Stimulated activated CD8-positive, alpha-beta memory T cell treated with anti-CD3 and anti-CD28 coated beads, Interleukin-15, amount 100 ng/mL, for 24 hours (primary cell): ENCODE measurements around the gene ARHGEF17.
A peak's percentile ranks its signal among the peaks of the same experiment; 100 is the strongest.

Experiments
- DNase-seq: peaks from one replicate; pipeline ENCODE4 v3.0.0-alpha.2; 2020; ENCODE audit warnings: low read depth

The ARHGEF17 gene

GRCh38 chr11:73355109-73355508 lies 47.0 kb downstream of the ARHGEF17 start:
- DNase-seq: no peak

- DNase-seq: no peak
These were observed 49.1 kb downstream of the ARHGEF17 start for GRCh38 chr11:73356979-73357860.

GRCh38 chr11:73358071-73358470 lies 50.0 kb downstream of the ARHGEF17 start:
- DNase-seq: no peak

DNA sequence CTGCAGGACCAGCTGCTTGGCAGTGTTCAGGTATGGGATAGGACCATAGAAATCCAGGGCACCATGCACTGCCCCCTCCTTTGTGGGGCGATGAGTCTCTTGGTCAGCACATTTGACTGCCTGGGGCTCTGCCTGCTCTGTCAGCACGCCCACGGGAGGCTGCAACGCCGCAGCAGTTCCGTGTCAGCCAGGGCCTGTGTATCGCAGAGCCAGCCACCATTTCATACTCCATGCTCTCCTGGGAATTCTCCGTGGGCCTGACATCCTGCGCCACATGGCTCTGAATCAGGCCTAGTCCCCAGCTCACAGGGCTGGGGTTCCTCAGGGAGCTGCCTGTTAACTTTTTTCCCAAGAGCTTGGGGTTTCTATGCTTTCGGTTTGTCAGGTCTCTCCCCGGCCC lies 51.3 kb downstream of the ARHGEF17 start:
- DNase-seq: no peak

DNA sequence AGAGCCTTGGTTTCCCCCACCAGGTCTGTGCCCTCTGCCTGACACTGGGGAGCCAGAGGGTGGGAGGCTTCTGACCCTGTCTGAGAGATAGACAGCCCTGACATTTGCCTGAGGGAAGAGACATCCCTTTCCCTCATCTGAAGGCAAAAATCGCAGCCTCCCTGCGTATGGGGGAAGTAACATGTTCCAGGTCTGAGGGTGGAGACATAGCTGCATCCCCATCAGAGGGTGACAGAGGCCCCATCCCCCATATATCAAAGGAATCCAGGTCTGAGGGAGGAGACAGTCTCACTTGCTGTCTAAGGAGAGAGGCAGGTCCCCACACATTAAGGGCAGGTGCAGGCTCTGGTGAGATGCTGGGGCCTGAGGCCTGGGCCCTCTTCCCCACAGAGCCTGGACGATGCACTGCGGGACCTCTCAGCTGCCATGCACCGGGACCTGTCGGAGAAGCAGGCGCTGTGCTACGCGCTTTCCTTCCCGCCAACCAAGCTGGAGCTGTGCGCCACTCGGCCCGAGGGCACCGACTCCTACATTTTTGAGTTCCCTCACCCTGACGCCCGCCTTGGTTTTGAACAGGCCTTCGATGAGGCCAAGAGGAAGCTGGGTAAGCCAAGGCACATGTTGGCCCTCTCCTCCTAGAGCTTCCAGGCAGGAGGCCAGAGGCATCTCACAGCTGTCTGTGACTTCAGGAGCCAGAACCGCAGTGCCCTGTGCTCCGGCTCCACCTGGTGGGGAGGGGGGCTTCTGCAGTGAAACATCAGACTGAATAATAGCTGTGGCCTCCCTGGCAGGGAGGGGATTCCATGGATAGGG lies 52.1 kb downstream of the ARHGEF17 start:
- DNase-seq: no peak

DNA sequence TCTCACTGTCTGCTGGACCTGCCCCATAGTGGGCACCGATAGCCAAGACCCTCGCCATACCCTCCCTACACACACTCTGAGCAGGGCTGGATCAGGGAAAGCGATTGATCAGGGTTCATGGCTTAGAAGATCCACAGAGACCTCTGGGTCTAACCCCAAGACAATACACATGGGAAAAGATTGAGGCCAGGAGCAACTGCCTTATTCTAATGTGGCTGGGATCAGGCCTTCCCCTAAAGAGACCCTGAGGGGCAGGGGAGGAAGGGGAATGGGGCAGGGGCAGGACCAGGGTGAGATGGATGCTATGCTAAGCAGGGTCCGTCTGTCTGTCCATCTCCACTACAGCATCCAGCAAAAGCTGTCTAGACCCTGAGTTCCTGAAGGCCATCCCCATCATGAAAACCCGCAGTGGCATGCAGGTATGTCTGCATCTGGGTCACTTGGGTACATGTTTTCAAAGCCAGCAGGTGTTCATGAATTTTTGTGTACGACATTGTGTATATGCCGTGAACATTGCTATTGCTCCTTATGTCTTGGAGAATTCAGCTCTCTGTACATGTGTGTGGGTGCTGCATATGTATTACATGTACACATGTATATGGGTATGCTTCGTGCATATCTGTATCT lies 52.8 kb downstream of the ARHGEF17 start:
- no peak for DNase-seq

DNA sequence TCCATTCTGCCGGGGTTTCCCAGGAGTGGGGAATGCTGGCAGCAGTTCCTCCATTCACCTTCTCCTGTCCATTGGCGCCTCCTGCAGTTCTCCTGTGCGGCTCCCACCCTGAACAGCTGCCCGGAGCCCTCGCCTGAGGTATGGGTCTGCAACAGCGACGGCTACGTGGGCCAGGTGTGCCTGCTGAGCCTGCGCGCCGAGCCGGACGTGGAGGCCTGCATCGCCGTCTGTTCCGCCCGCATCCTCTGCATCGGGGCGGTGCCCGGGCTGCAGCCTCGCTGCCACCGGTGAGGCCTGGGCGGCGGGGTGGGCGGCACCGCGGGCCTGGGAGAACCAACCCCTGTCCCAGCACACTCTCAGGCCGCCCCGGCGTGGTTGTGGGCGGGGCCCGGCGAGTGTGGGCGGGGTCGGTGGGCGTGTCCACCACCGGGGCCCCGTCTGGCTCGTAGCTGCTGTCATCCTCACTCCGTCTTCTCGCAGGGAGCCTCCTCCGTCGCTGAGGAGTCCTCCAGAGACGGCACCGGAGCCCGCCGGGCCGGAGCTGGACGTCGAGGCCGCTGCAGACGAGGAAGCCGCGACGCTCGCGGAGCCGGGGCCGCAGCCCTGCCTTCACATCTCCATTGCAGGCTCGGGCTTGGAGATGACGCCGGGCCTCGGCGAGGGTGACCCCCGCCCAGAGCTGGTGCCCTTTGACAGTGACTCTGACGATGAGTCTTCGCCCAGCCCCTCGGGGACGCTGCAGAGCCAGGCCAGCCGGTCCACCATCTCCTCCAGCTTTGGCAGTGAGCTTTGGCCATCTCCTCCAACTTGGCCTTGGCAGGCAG lies 54.1 kb downstream of the ARHGEF17 start:
- no peak for DNase-seq

DNA sequence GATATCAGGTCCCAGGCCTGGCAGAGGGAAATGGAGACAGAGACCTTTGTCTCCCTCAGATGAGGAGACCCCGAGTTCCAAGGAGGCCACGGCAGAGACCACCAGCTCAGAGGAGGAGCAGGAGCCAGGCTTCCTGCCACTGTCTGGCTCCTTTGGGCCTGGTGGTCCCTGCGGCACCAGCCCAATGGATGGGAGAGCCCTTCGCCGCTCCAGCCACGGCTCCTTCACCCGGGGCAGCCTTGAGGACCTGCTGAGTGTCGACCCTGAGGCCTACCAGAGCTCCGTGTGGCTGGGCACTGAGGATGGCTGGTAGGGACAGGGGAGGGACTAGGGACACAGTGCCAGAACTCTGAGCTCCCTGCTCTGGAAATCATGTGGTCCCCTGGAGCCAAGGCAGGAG lies 55.1 kb downstream of the ARHGEF17 start:
- DNase-seq: no peak

DNA sequence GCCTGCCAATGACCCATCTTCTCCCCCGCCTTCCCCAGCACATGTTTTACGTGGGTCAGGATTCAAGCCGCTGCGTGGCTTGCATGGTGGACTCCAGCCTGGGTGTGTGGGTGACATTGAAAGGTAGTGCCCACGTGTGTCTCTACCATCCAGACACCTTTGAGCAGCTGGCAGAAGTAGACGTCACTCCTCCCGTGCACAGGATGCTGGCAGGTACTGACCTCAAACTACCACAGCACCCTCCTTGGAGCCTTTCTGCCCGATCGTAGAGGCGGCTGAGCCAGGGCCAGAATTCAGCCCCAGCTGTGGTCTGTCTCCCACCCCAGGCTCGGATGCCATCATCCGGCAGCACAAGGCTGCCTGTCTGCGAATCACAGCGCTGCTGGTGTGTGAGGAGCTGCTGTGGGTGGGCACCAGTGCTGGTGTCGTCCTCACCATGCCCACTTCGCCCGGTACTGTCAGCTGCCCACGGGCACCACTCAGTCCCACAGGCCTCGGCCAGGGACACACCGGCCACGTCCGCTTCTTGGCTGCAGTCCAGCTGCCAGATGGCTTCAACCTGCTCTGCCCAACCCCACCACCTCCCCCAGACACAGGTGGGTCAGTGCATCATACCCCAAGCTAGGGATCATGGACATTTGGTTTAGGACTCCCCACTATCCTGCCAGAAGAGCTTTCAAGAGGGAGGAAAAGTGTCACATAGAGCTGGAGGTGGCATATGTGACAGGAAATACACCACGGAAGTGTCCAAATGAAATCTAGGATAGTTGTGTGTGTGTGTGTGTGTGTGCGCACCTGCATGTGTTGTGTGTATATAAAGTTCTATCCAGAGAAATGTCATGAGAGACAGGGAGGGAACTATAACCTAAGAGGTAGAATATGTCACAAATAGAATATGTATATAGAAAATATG lies 57.5 kb downstream of the ARHGEF17 start:
- DNase-seq: no peak

DNA sequence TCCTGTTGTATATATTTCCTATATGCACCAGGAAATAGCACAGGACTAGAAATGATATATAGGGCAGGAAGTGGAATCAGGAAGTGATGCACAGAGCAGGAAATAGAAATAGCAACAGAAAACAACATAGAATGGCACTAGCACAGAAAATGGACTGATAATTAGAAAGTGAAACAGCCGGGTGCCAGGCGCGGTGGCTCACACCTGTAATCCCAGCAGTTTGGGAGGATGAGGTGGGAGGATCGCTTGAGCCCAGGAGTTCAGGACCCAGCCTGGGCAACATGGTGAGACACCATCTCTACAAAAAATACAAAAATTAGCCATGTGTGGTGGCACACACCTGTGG lies 58.2 kb downstream of the ARHGEF17 start:
- DNase-seq: no peak

- DNase-seq: no peak
These were observed 58.9 kb downstream of the ARHGEF17 start for GRCh38 chr11:73366953-73367352.

- DNase-seq: no peak
These were observed 59.5 kb downstream of the ARHGEF17 start for GRCh38 chr11:73367482-73368024.

GRCh38 chr11:73372375-73372993 lies 64.4 kb downstream of the ARHGEF17 start:
- DNase-seq: no peak

DNA sequence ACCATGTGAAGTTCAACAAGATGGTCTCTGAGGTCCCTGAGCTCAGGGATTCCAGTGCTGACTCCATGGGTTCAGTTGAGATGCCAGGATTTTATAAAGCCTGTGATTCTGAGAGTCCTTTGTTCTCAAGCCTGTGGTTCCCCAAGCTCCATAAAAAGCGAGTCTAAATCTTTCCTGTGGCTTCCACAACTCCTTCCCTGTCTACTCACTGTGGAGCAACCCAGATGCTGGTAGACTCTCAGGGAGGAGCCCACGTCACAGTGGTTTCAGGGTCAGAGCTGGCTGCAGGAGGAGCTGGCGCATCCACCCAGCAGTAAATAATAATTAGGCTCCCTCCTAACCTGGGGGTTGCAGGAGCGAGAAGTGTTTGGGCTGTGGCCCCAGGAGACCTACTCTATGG lies 66.1 kb downstream of the ARHGEF17 start:
- DNase-seq: no peak

DNA sequence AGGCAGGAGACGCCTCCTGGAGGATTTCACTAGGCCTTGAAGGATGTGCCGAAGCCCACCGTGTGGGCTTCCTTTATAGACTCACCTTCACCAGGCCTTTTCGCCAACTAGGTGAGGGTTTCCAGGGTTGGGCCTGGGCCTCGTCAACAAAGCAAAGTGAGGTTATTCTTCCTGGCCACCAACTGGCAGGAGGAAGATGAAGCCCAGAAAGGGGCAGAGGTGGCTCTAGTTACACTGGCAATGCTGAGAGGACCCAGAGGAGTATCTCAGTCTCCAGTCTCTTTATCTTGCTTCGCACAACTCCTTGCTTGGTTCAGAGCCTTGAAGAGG lies 67.7 kb downstream of the ARHGEF17 start:
- DNase-seq: no peak

- peak; percentile 96 for DNase-seq
These were observed 68.2 kb downstream of the ARHGEF17 start, which contains the start of gene RELT for GRCh38 chr11:73376160-73376802. TSS of gene RELT (plus strand) at chr11:73376399. CDS start at chr11:73389137, 12,738 bp downstream.

GRCh38 chr11:73376803-73377629 lies 68.9 kb downstream of the ARHGEF17 start:
- peak; percentile 39 for DNase-seq

- no peak for DNase-seq
These were observed 71.3 kb downstream of the ARHGEF17 start for GRCh38 chr11:73379189-73379880.
